OCI-LY7 (cell line): ENCODE measurements around the gene GNAI2.

Experiments used
- EZH2phosphoT487 ChIP-seq: fragments of 200-600 bp; sonication (generic); IDR thresholded peaks from 2 replicates; pipeline ENCODE4 v1.6.1; 2018; ENCODE audit warnings: low read depth, borderline replicate concordance, mild to moderate bottlenecking, mixed run types, antibody characterized with exemption, low read length, moderate library complexity, mixed read lengths
- TF ChIP-seq, protein P1 (sequence below): fragments of 200-600 bp; sonication (generic); conservative IDR thresholded peaks from 2 replicates; pipeline ENCODE4 v1.5.1; 2014; ENCODE audit warnings: mild to moderate bottlenecking, antibody characterized with exemption, low read length, moderate library complexity, mixed read lengths

DNA sequence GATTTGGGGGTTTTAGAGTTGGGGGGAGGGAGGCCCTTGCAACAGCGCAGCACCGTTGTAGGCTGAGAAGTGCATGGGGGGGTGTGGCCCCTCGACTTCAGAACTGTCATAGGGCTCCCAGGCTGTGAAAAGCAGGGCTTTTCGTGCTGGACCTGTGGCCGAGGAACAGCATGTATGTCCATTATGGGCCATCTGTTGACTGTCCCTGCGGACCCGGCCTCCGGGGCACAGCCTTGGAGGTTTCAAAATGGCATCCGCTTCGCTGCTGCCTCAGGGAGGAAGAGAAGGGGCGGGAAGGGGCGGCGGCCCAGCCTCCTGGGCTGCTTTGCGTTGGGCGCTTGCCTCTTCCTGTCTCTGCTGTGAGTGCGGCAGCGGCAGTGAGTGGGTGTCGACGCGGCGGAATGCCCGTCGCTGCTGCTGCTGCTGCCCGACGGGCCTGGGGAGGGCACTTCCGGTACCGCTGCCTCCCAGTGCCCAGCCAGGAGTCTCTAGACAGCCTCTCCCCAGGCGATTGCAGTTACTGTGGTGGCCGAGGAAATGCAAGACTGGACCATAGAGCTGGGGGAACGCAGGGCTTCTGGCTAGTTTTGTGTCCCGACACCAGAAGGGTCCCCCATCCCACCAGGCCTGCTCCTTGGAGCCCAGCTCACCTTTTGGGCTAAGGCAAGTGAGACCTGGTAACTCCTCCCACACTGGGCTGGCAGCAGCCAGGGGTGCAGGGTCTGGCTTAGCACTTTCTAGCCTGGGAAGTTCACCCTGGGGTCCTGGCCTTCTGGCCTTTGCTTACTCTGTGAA is 1.9 kb downstream of the GNAI2 start:
- TF ChIP-seq, protein P1, sequence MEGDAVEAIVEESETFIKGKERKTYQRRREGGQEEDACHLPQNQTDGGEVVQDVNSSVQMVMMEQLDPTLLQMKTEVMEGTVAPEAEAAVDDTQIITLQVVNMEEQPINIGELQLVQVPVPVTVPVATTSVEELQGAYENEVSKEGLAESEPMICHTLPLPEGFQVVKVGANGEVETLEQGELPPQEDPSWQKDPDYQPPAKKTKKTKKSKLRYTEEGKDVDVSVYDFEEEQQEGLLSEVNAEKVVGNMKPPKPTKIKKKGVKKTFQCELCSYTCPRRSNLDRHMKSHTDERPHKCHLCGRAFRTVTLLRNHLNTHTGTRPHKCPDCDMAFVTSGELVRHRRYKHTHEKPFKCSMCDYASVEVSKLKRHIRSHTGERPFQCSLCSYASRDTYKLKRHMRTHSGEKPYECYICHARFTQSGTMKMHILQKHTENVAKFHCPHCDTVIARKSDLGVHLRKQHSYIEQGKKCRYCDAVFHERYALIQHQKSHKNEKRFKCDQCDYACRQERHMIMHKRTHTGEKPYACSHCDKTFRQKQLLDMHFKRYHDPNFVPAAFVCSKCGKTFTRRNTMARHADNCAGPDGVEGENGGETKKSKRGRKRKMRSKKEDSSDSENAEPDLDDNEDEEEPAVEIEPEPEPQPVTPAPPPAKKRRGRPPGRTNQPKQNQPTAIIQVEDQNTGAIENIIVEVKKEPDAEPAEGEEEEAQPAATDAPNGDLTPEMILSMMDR = no peak
- no peak for TF ChIP-seq EZH2phosphoT487
